WTC11 (cell line): ENCODE data around the gene CARMIL3.
"Not testable (repeated sequence)": the region's sequence is repeated elsewhere in the genome, so short reads cannot be mapped to it uniquely, and the experiment has no call there.

Experiments used
- CTCF ChIP-seq: fragments of 200-600 bp; IDR thresholded peaks from 2 replicates; pipeline ENCODE4 v1.8.0; 2022; ENCODE audit warnings: antibody characterized with exemption
- ERG ChIP-seq: fragments of 250-450 bp; sonication (Bioruptor Pico); IDR thresholded peaks from 2 replicates; pipeline ENCODE4 v1.8.0; 2021; ENCODE audit warnings: mild to moderate bottlenecking
- ETV6 ChIP-seq: sonication (generic); formaldehyde crosslinking; IDR thresholded peaks from 2 replicates; pipeline ENCODE4 v1.8.1; 2022; ENCODE audit warnings: mild to moderate bottlenecking, missing genetic modification reagents
- MAX ChIP-seq: sonication (generic); formaldehyde crosslinking; IDR thresholded peaks from 2 replicates; pipeline ENCODE4 v1.8.0; 2022; ENCODE audit warnings: mild to moderate bottlenecking, missing genetic modification reagents
- NFE2L1 ChIP-seq: sonication (generic); formaldehyde crosslinking; IDR thresholded peaks from 2 replicates; pipeline ENCODE4 v1.8.1; 2023; ENCODE audit warnings: missing genetic modification reagents

- TF ChIP-seq NFE2L1; ETV6 (CRISPR knock-in tag); CTCF; ERG; MAX: not testable (repeated sequence)
Observed at GRCh38 chr14:24024939-24025418, 26.8 kb upstream of the CARMIL3 start.
